ENCODE data around the gene TLX2. TPM values are rescaled to one million over a fixed set of nuclear protein-coding genes. Genes with fewer than 3 reads are reported as not detected.
A peak's percentile ranks its signal among the peaks of the same experiment; 100 is the strongest.

Gene TLX2
- total and polyA plus RNA-seq, 4 donors = not detected

DNA sequence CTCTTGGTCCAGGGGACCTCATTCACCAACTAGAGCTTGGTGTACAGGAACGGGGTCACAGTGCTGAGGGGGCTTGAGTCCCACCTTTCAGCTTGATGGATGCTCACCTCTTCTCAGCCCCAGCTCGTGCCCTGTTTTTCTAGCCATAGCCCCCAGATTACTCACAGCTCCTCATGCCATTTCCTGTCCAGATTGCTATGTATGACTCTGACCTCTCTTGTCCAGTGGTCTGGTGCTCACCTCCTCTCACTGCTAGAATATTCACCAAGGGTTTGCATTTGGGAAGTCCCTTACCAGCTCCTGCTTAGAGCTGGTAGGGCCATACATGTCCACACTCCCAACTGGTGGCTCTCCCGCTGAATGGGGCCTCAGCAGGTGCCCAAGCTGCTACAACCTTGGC lies 20.7 kb upstream of the TLX2 start:
- 82 to 87% methylated on average over 3 of the region's 3 CpGs for WGBS, 2 donors
- DNase-seq (no peak), ATAC-seq (ENCODE audit: low FRiP score) (no peak)
- H3K27ac ChIP-seq (ENCODE audit: low read depth in 1 of 2, low read length in 2 of 2) = no peak overlapping the region
- H3K4me1 ChIP-seq (ENCODE audit: control insufficient read depth in 1 of 2, insufficient read depth in 2 of 2, low read length in 2 of 2) = no peaks in the 10 kb centered on the region
- no peak overlapping the region for H3K4me3 ChIP-seq (ENCODE audit: low read length in 2 of 2)
- intact Hi-C loops (cut with DNase I) = no loop called here
- peaks cover 0 to 13% of the 10 kb centered on the region in 2 donors for H3K36me3 ChIP-seq (ENCODE audit: control insufficient read depth in 1 of 2, insufficient read depth in 2 of 2, low read length in 1 of 2)
- no peaks in the 10 kb centered on the region for H3K27me3 ChIP-seq (ENCODE audit: control insufficient read depth in 1 of 2, insufficient read depth in 2 of 2, low read length in 1 of 2)
- no peaks in the 10 kb centered on the region for H3K9me3 ChIP-seq (ENCODE audit: control insufficient read depth, low read length)

DNA sequence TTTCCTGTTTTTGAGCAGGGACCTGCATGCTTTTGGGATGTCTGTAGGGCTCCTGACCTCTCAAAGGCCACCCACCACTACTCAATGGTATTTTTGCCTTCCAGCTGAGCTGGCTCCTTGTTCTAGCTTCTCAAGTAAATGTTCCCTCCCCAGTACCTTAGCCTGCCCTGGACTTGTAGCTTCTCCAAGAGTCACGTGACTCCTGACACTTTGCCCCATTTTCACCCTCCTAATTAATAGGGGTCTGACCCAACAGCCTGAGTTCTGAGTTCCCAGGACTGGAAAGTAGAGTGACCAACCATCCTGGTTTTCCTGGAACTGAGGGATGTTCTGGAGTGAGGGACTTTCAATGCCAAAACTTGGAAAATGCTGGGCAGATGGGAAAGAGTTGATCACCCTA lies 18.8 kb upstream of the TLX2 start:
- Histone ChIP-seq H3K4me1 (ENCODE audit: control insufficient read depth in 1 of 2, insufficient read depth in 2 of 2, low read length in 2 of 2) (no peaks in the 10 kb centered on the region), H3K4me3 (ENCODE audit: low read length in 2 of 2) (no peak overlapping the region), H3K9me3 (ENCODE audit: control insufficient read depth, low read length) (no peaks in the 10 kb centered on the region), H3K27me3 (ENCODE audit: control insufficient read depth in 1 of 2, insufficient read depth in 2 of 2, low read length in 1 of 2) (no peaks in the 10 kb centered on the region), H3K36me3 (ENCODE audit: control insufficient read depth in 1 of 2, insufficient read depth in 2 of 2, low read length in 1 of 2) (peaks cover 0 to 11% of the 10 kb centered on the region in 2 donors), H3K27ac (ENCODE audit: low read depth in 1 of 2, low read length in 2 of 2) (no peak overlapping the region)
- intact Hi-C loops (cut with DNase I) = no loop called here
- no peak for DNase-seq
- ATAC-seq (ENCODE audit: low FRiP score) = no peak
- WGBS, 2 donors = 83 to 96% methylated on average over 1 of the region's 1 CpG

DNA sequence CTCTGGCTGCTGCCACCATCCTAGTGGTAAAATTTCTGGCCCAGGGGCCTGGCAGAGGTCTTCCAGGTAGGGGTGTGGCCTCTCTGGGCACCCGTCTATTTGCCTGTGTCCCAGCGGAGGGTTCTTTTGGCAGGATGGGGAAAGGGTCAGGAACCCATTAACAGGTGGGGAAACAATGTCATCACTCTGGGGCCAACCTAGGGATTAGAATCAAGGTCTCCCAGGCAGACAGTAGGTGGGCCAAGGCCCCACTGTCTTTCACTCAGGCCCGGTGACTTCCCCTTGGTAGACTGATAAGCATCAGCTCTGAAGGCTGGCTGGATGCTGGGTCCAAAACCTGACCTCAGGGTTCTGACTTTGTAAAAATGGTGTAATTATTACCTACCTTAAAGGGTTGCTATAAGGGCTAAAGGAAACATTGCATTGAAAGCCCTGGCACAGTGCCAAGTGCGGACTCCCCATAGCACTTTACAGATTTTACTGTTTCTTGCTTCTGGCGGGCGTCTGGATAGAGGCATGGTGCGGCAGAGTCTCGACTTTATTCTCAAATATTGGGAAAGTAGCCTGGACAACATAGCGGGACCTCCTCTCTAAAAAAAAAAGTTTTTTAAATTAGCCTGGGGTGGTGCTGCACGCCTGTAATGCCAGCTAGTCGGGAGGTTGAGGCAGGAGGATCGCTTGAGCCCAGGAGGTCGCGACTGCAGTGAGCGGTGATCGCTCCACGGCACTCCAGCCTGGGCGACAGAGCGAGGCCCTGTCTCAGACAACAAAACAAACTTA lies 17.1 kb upstream of the TLX2 start:
- intact Hi-C loops (cut with DNase I) = no loop called here
- H3K27ac ChIP-seq (ENCODE audit: low read depth in 1 of 2, low read length in 2 of 2) = no peak overlapping the region
- no peak for ATAC-seq (ENCODE audit: low FRiP score)
- no peak overlapping the region for H3K4me3 ChIP-seq (ENCODE audit: low read length in 2 of 2)
- H3K4me1 ChIP-seq (ENCODE audit: control insufficient read depth in 1 of 2, insufficient read depth in 2 of 2, low read length in 2 of 2) = no peaks in the 10 kb centered on the region
- no peaks in the 10 kb centered on the region for H3K9me3 ChIP-seq (ENCODE audit: control insufficient read depth, low read length)
- H3K27me3 ChIP-seq (ENCODE audit: control insufficient read depth in 1 of 2, insufficient read depth in 2 of 2, low read length in 1 of 2) = no peaks in the 10 kb centered on the region
- WGBS, 2 donors = 43% methylated on average over 19 of the region's 19 CpGs
- H3K36me3 ChIP-seq (ENCODE audit: control insufficient read depth in 1 of 2, insufficient read depth in 2 of 2, low read length in 1 of 2) = no peaks in the 10 kb centered on the region
- peak in 1 of 2 donors; percentile 34 for DNase-seq

DNA sequence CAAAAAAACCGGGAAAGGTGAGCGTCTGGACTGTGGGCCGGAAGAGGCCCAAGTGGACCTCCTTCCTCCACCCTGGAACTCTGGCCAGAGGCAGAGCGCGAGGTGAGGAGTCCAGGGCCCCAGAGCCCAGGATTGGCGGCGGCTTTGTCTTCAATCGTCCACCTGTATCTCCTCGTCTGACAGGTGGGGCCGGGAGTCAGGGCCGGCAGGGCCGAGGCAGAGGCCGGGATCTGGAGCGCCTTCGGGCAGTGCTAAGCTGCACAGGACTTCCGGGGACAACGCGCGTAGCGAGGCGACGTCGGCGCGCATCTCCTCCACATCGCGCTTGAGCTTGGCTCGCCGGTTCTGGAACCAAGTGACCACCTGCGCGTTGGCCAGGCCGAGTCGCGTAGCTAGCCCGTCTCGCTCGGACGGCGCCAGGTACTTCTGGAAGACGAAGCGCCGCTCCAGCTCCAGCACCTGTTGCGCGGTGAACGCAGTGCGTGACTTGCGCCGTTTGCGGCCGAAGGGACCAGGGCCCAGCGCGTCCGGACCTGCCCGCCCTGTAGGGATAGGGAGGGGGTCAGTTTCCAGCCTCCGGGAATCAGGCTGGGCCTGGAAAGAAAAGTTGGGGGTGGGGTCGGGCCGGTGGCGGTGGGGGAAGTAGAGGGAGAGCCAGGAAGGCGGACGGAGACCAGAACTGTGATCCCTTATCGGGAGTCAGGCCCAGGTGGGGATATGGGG lies 16.3 kb upstream of the TLX2 start:
- H3K27ac ChIP-seq (ENCODE audit: low read depth in 1 of 2, low read length in 2 of 2) = no peak overlapping the region
- WGBS, 2 donors = 2% methylated on average over 61 of the region's 61 CpGs
- no peaks in the 10 kb centered on the region for H3K9me3 ChIP-seq (ENCODE audit: control insufficient read depth, low read length)
- ATAC-seq (ENCODE audit: low FRiP score) (peak; percentile 41), DNase-seq (peak in 1 of 2 donors; percentile 70)
- H3K4me1 ChIP-seq (ENCODE audit: control insufficient read depth in 1 of 2, insufficient read depth in 2 of 2, low read length in 2 of 2) = no peaks in the 10 kb centered on the region
- no peak overlapping the region for H3K4me3 ChIP-seq (ENCODE audit: low read length in 2 of 2)
- no peaks in the 10 kb centered on the region for H3K36me3 ChIP-seq (ENCODE audit: control insufficient read depth in 1 of 2, insufficient read depth in 2 of 2, low read length in 1 of 2)
- intact Hi-C loops (cut with DNase I) = no loop called here
- H3K27me3 ChIP-seq (ENCODE audit: control insufficient read depth in 1 of 2, insufficient read depth in 2 of 2, low read length in 1 of 2) = no peaks in the 10 kb centered on the region

DNA sequence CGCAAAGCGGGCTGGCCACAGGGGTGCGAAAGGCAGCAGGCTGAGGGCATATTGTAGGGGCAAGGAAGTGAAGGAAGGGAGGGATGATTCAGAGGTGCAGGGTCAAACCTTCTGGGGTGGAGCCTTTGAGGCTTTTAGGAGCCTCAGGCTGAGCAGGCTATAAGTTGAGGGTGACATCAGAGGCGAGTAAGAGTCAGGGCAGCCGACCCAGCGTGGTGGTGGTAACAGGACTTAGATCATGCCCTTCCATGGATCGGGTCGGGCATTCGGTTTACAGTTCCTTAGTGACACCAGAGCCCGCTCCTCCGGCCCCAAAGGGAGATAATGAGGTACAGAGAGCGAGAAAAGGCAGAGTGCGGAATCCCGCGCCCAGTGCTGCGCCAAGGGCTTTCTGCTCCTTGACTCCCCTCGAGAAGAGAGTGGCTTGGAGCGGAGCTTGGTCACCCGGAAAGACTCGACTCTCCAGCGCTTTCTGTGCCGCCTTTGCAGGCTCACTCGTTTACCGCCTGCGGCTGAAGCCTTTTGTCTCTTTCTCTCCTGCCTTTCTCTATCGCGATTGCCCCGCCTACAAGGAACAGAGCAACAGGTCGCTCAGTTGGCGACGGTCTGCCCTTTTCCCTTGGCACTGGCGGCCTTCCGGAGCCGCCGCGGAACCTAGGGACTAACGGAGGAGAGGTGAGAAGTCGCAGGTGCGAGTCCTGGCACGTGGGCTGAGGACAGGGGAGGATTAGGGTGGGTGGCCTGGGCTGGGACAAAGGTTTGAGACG lies 15.6 kb upstream of the TLX2 start:
- ATAC-seq (ENCODE audit: low FRiP score) (no peak), DNase-seq (no peak)
- Histone ChIP-seq H3K4me3 (ENCODE audit: low read length in 2 of 2) (no peak overlapping the region), H3K4me1 (ENCODE audit: control insufficient read depth in 1 of 2, insufficient read depth in 2 of 2, low read length in 2 of 2) (no peaks in the 10 kb centered on the region), H3K36me3 (ENCODE audit: control insufficient read depth in 1 of 2, insufficient read depth in 2 of 2, low read length in 1 of 2) (no peaks in the 10 kb centered on the region), H3K27ac (ENCODE audit: low read depth in 1 of 2, low read length in 2 of 2) (no peak overlapping the region), H3K27me3 (ENCODE audit: control insufficient read depth in 1 of 2, insufficient read depth in 2 of 2, low read length in 1 of 2) (no peaks in the 10 kb centered on the region), H3K9me3 (ENCODE audit: control insufficient read depth, low read length) (no peaks in the 10 kb centered on the region)
- intact Hi-C loops (cut with DNase I) = no loop called here
- WGBS, 2 donors = 1 to 2% methylated on average over 41 of the region's 41 CpGs

DNA sequence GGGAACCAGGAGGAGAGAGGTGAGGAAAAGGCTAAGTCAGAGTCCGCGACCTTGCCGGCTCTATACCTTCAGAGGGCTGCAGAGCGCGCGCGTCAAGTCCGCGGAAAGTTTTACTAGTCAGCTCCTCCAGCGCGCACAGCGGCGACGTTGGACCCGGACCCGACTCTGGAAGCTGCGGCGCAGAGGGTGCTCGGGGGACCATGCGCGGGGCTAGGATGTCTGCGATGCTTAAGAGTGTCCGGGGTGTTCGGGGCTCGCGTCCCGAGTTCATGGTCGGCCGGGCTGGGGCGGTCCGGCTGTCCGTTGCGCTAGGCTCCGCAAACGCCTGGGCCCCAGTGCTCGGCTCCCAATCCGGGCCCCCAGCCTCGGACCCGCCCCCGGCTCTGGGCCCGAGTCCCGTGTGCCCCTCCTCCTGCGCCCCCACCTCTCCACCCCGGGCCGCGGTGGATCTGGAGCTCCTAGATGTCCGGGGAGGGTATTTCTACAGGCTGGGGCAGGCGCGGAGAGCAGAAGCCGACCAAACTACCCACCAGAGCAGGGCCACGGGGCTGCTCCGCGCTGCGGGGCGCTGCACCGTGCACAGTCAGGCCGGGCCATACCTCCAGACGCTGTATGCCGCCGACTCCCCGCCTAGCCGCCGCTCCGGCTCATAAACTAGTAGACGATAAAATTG lies 14.8 kb upstream of the TLX2 start, which contains the start of gene LBX2:
Gene LBX2 (minus strand): TSS at position 337 of the 673 bp plus-strand sequence. CDS start 66 bp downstream, at position 271.
- H3K9me3 ChIP-seq (ENCODE audit: control insufficient read depth, low read length) = no peaks in the 10 kb centered on the region
- ATAC-seq (ENCODE audit: low FRiP score) (no peak), DNase-seq (no peak)
- no peak within 1 kb of the TSS for H3K27ac ChIP-seq (ENCODE audit: low read depth in 1 of 2, low read length in 2 of 2)
- H3K4me1 ChIP-seq (ENCODE audit: control insufficient read depth in 1 of 2, insufficient read depth in 2 of 2, low read length in 2 of 2) = no peaks in the 10 kb centered on the region
- 2 to 3% methylated on average over 59 to 65 of the region's 65 CpGs for WGBS, 2 donors
- intact Hi-C loops (cut with DNase I) = no loop called here
- H3K36me3 ChIP-seq (ENCODE audit: control insufficient read depth in 1 of 2, insufficient read depth in 2 of 2, low read length in 1 of 2) = no peaks in the 10 kb centered on the region
- H3K27me3 ChIP-seq (ENCODE audit: control insufficient read depth in 1 of 2, insufficient read depth in 2 of 2, low read length in 1 of 2) = no peaks in the 10 kb centered on the region
- no peak within 1 kb of the TSS for H3K4me3 ChIP-seq (ENCODE audit: low read length in 2 of 2)

DNA sequence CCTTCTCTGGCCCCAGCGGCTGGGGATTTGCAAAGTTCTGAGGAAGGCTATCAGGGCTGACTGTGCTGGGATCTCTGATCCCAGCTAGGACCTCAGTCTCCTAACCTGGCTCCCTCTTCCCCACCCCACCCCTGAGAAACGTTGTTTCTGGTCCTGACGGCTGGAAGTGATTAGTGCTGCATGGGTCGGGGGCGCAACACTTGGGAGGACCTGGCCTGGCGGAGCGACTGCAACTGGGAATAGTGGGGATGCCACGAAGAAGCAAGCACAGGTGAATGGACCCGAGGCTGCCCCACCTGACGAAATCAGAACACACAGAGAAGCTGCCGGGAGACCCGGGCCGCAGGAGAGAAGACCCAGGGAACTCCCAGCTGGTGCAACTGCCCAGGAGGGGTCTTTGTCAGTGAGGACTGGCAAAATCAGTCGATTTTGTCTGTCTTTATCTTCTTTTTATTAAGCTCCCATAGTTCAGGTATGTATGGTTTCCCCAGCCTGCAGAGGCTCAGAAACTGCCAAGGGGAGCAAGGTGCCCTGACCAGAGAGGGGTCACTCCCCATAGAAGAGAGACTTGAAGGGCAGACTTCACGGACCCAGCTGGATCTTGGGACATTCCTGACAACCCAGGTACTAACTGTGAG lies 14.2 kb upstream of the TLX2 start:
- Histone ChIP-seq H3K27me3 (ENCODE audit: control insufficient read depth in 1 of 2, insufficient read depth in 2 of 2, low read length in 1 of 2) (no peaks in the 10 kb centered on the region), H3K4me1 (ENCODE audit: control insufficient read depth in 1 of 2, insufficient read depth in 2 of 2, low read length in 2 of 2) (no peaks in the 10 kb centered on the region), H3K36me3 (ENCODE audit: control insufficient read depth in 1 of 2, insufficient read depth in 2 of 2, low read length in 1 of 2) (no peaks in the 10 kb centered on the region), H3K27ac (ENCODE audit: low read depth in 1 of 2, low read length in 2 of 2) (no peak overlapping the region), H3K4me3 (ENCODE audit: low read length in 2 of 2) (no peak overlapping the region), H3K9me3 (ENCODE audit: control insufficient read depth, low read length) (no peaks in the 10 kb centered on the region)
- WGBS, 2 donors = 53 to 55% methylated on average over 15 of the region's 15 CpGs
- DNase-seq = no peak
- ATAC-seq (ENCODE audit: low FRiP score) = no peak
- intact Hi-C loops (cut with DNase I) = no loop called here

DNA sequence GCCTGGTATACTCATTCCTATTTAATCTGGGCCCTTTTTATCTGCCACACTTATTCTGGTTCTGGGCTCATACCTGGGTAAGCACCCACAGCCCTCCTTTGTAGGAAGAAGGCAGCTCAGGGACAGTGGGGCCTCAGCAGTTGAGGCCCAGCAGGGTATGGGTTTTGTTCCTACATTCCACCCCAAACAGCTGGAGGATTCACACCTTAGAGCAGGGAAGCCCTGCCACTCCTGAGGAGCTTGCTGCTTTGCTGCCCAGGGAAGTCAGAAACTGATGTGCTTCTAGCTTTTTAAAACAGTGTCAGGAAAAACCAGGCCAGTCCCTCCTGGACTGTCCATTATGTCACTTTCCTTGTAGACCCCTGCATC lies 13.7 kb upstream of the TLX2 start:
- H3K4me3 ChIP-seq (ENCODE audit: low read length in 2 of 2) = no peak overlapping the region
- no peaks in the 10 kb centered on the region for H3K36me3 ChIP-seq (ENCODE audit: control insufficient read depth in 1 of 2, insufficient read depth in 2 of 2, low read length in 1 of 2)
- no peak for DNase-seq
- intact Hi-C loops (cut with DNase I) = no loop called here
- H3K9me3 ChIP-seq (ENCODE audit: control insufficient read depth, low read length) = no peaks in the 10 kb centered on the region
- no peaks in the 10 kb centered on the region for H3K4me1 ChIP-seq (ENCODE audit: control insufficient read depth in 1 of 2, insufficient read depth in 2 of 2, low read length in 2 of 2)
- no peaks in the 10 kb centered on the region for H3K27me3 ChIP-seq (ENCODE audit: control insufficient read depth in 1 of 2, insufficient read depth in 2 of 2, low read length in 1 of 2)
- no peak for ATAC-seq (ENCODE audit: low FRiP score)
- no peak overlapping the region for H3K27ac ChIP-seq (ENCODE audit: low read depth in 1 of 2, low read length in 2 of 2)
